HepG2 (cell line): ENCODE measurements around the gene CCN6. TPM values are rescaled to one million over a fixed set of nuclear protein-coding genes. Genes with fewer than 3 reads are reported as not detected.
"Not testable (repeated sequence)": the region's sequence is repeated elsewhere in the genome, so short reads cannot be mapped to it uniquely, and the experiment has no call there.

Experiments
- ATAC-seq: fragments of 200-7000 bp; cut with Tn5 transposase; 3 replicates; pipeline ENCODE4 v1.9.1; 2020; ENCODE audit warnings: mild to moderate bottlenecking, moderate library complexity
- BruUV-seq: library from RNA; stranded (reverse); fragments of 400-500 nt; replicated peaks from 2 replicates; lab custom pipeline; 2021; lab: Mats Ljungman, UMichigan
- CTCF ChIA-PET: fragments of 300-600 bp; formaldehyde crosslinking; extraction: SDS; loops from one replicate; lab custom pipeline; 2021; ENCODE audit warnings: low total read pairs, inconsistent platforms, low intra/inter-chr PET ratio; lab: Yijun Ruan, JAX
- POLR2A ChIA-PET: fragments of 350-600 bp; sonication (Branson Sonifier 250); formaldehyde crosslinking; loops from one replicate; lab custom pipeline; 2020; ENCODE audit warnings: antibody characterized with exemption, inconsistent platforms; lab: Yijun Ruan, JAX
- DNase-seq: peaks from one replicate; pipeline ENCODE4 v3.0.0-alpha.2; 2015; ENCODE audit warnings: low spot score
- FAIRE-seq: peaks from 3 replicates; lab custom pipeline; 2011; peaks lifted over from hg19 to GRCh38; lab: Jason Lieb, UNC
- H2AFZ ChIP-seq: one replicate; pipeline ENCODE4 v1.6.1; 2011; ENCODE audit warnings: low read length, inconsistent platforms
- H3K27ac ChIP-seq: fragments of 300-600 bp; 3 replicates; pipeline ENCODE4 v1.8.0; 2011; ENCODE audit warnings: mixed run types, mild to moderate bottlenecking, mixed read lengths, low read length, inconsistent platforms; ENCODE audit not compliant: insufficient read depth; ENCODE audit errors: extremely low read length
- H3K27me3 ChIP-seq, 2 experiments: fragments of 200-600 bp in 1 of 2; 2 replicates in 1 of 2; 3 replicates in 1 of 2; pipeline versions ENCODE4 v1.6.0 to v1.8.0; 2011; ENCODE audit warnings: low read length in 2 of 2, mild to moderate bottlenecking in 2 of 2, moderate library complexity in 2 of 2, inconsistent platforms in 1 of 2; ENCODE audit not compliant: insufficient read depth in 2 of 2, control insufficient read depth in 1 of 2
- H3K36me3 ChIP-seq, 2 experiments: fragments of 200-600 bp in 1 of 2; replicated peaks in 1 of 2; 2 replicates in 1 of 2; 3 replicates in 1 of 2; pipeline versions ENCODE4 v1.5.1 to v1.8.0; 2011; ENCODE audit warnings: low read length in 2 of 2, inconsistent platforms in 1 of 2; ENCODE audit not compliant: insufficient read depth in 2 of 2, control insufficient read depth in 1 of 2
- H3K4me1 ChIP-seq: 2 replicates; pipeline ENCODE4 v1.5.1; 2012; ENCODE audit warnings: low read length, inconsistent platforms; ENCODE audit not compliant: insufficient read depth
- H3K4me2 ChIP-seq: 2 replicates; pipeline ENCODE4 v1.6.0; 2011; ENCODE audit warnings: low read depth, low read length, inconsistent platforms
- H3K4me3 ChIP-seq, 3 experiments: fragments of 200-600 bp in 1 of 3; sonication (generic), shearing (Covaris generic) in 1 of 3; replicated peaks in 1 of 3; 2 replicates each; pipeline ENCODE4 v1.5.1; 2011 to 2016; ENCODE audit warnings: low read length in 3 of 3, inconsistent platforms in 2 of 3, low read depth in 2 of 3, mild to moderate bottlenecking in 2 of 3, control low read depth in 1 of 3, mixed read lengths in 1 of 3; ENCODE audit not compliant: insufficient read depth in 1 of 3
- H3K79me2 ChIP-seq: one replicate; pipeline ENCODE4 v1.6.1; 2011; ENCODE audit warnings: low read length, inconsistent platforms; ENCODE audit not compliant: insufficient read depth
- H3K9ac ChIP-seq: 2 replicates; pipeline ENCODE4 v1.6.0; 2011; ENCODE audit warnings: mild to moderate bottlenecking, low read depth, low read length, inconsistent platforms; ENCODE audit not compliant: insufficient read depth
- H3K9me3 ChIP-seq: 2 replicates; pipeline ENCODE4 v1.5.1; 2012; ENCODE audit warnings: mild to moderate bottlenecking, low read length
- H4K20me1 ChIP-seq: 2 replicates; pipeline ENCODE4 v1.6.0; 2011; ENCODE audit warnings: inconsistent platforms, mild to moderate bottlenecking, low read length, moderate library complexity; ENCODE audit not compliant: insufficient read depth
- EHMT2 ChIP-seq: fragments of 200-600 bp; sonication (generic); IDR thresholded peaks from 2 replicates; pipeline ENCODE4 v1.7.0; 2017; ENCODE audit warnings: antibody characterized with exemption, low read depth, low read length, borderline replicate concordance
- GTF3A ChIP-seq: sonication (generic); formaldehyde crosslinking; conservative IDR thresholded peaks from 2 replicates; pipeline ENCODE4 v1.4.0; 2020; ENCODE audit warnings: mild to moderate bottlenecking, missing genetic modification reagents
- RAD21 ChIP-seq: fragments of 450-650 bp; formaldehyde crosslinking; IDR thresholded peaks from 2 replicates; pipeline ENCODE4 v1.5.0; 2020; ENCODE audit warnings: mild to moderate bottlenecking
- SP140L ChIP-seq: sonication (generic); formaldehyde crosslinking; IDR thresholded peaks from 2 replicates; pipeline ENCODE4 v1.4.0; 2020; ENCODE audit warnings: missing genetic modification reagents, borderline replicate concordance
- SUZ12 ChIP-seq: fragments of 150-350 bp; IDR thresholded peaks from 2 replicates; pipeline ENCODE4 v1.6.1; 2014; ENCODE audit warnings: low read depth, low read length
- ZBTB7A ChIP-seq: sonication (generic); formaldehyde crosslinking; IDR thresholded peaks from 2 replicates; pipeline ENCODE4 v1.8.0; 2022; ENCODE audit warnings: mild to moderate bottlenecking, missing genetic modification reagents
- ZNF333 ChIP-seq: sonication (generic); formaldehyde crosslinking; IDR thresholded peaks from 2 replicates; pipeline ENCODE4 v1.4.0; 2020; ENCODE audit warnings: mild to moderate bottlenecking, missing genetic modification reagents, borderline replicate concordance
- ZNF766 ChIP-seq: sonication (generic); formaldehyde crosslinking; IDR thresholded peaks from 2 replicates; pipeline ENCODE4 v1.5.0; 2020; ENCODE audit warnings: missing genetic modification reagents, borderline replicate concordance
- WGBS: methylation state at CpG from one replicate; pipeline ENCODE4 v1.1.6; 2017; ENCODE audit warnings: low lambda C conversion rate; 5-methylcytosine and 5-hydroxymethylcytosine counted together
- in situ Hi-C: cut with HindIII; loops from 2 replicates; pipeline ENCODE4 v1.10.0; 2017; ENCODE audit warnings: low pct_unique_long_range_greater_than_20kb; ENCODE audit not compliant: extremely low pct_ligation_motif_present
- intact Hi-C: fragments of 100-400 bp; cut with micrococcal nuclease; formaldehyde crosslinking; loops from one replicate; pipeline ENCODE4 v1.10.0; 2022; ENCODE audit not compliant: unreplicated experiment
- polyA plus RNA-seq, 8 experiments: library from polyadenylated mRNA; depleted of rRNA in 3 of 8; stranded (reverse) in 7 of 8; unstranded in 1 of 8; fragments of >200 nt; fragmentation: Illumina TruSeq in 4 of 8; extraction: Trizol in 4 of 8; gene quantifications; 2 replicates each; pipeline versions ENCODE4 v1.2.1 to v1.2.3, GENCODE V29; 2011 to 2016; ENCODE audit warnings: low read depth in 4 of 8, missing spikeins in 1 of 8, mixed read lengths in 1 of 8; ENCODE audit not compliant: insufficient read depth in 1 of 8
- total RNA-seq, 5 experiments: library from RNA; depleted of rRNA; stranded (reverse); fragments of >200 nt; fragmentation: Illumina TruSeq; extraction: Trizol; gene quantifications; 2 replicates each; pipeline ENCODE4 v1.2.3, GENCODE V29; 2016; ENCODE audit warnings: low read depth in 1 of 5
- TF ChIP-seq, protein P1 (sequence below): IDR thresholded peaks from 2 replicates; pipeline ENCODE4 v1.6.1; 2018; ENCODE audit warnings: missing genetic modification reagents, mild to moderate bottlenecking, missing compliant biosample characterization

Gene CCN6
- total and polyA plus RNA-seq, 2 of the 13 experiments (the other 11 are each of a cell fraction or from before 2014, with no cell fraction given), result not detected

DNA sequence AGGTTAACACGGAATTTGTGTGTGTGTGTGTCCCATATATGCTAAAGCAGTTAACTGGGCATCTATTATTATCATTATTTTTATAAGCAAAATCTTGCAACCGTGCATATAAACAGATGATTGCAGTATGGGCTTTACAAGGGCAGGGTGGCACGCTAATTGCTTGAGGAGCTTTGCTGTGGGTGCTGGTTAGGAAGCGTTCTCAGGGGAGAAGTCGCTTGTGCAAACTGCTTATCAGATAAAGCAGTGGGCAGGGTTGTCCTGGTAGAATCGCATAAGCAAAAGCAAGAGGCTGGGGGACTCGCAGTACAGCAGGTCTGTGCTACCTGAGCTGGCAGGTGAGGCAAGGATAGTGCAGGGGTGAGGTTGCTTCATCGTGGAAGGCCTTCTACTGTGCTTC lies 9.7 kb upstream of the CCN6 start:
- H3K9ac ChIP-seq, result no peak overlapping the region
- H3K9me3 ChIP-seq, result no peaks in the 10 kb centered on the region
- intact Hi-C loops (no loop called here), in situ Hi-C loops (no loop called here)
- ATAC-seq (no peak), FAIRE-seq (no peak), DNase-seq (no peak)
- no peaks in the 10 kb centered on the region for H3K36me3 ChIP-seq
- H3K79me2 ChIP-seq, result no peaks in the 10 kb centered on the region
- peaks cover 6% of the 10 kb centered on the region; the same call in 1 of the 2 replicates for H3K4me1 ChIP-seq
- H3K27ac ChIP-seq, result no peak overlapping the region
- H3K27me3 ChIP-seq, result no peaks in the 10 kb centered on the region; a peak in 1 of 5 replicates
- H3K4me3 ChIP-seq, result no peak overlapping the region
- POLR2A ChIA-PET, result no interaction called here
- BruUV-seq, result no TSS peak
- CTCF ChIA-PET, result interaction anchor here (1.3 to 2.8 kb wide), 3 partner anchors 34 to 334 kb away, joined by 6 to 35 read pairs (median 12); no protein-coding TSS in a partner anchor
- no peak overlapping the region for H2AFZ ChIP-seq
- H3K4me2 ChIP-seq, result no peak overlapping the region
- H4K20me1 ChIP-seq, result no peaks in the 10 kb centered on the region
- no peak for TF ChIP-seq GTF3A
- TF ChIP-seq ZNF766, result no peak
- no peak for TF ChIP-seq SP140L
- TF ChIP-seq ZNF333 (CRISPR knock-in tag), result no peak
- TF ChIP-seq RAD21 (CRISPR knock-in tag), result no peak
- TF ChIP-seq EHMT2, result no peak
- 11% methylated on average over 8 of the region's 8 CpGs for WGBS

DNA sequence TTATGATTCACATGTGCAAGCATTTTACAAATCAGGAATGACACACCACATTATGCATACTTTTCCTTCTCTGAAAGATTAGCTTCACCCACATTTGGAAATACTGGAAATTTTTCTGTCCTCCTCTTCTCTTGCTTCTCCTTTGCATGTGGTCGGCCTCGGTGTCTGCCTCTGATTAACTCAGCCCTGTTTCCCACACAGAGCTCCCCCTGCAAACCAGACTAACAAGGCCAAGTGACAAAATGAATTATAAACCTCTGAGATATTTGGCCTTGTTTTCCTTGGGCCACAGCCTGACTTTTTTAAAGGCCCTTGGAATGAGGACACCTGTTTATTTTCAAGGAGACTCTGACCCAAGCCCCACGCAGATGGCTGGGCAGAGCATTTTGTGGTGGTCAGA lies 9.0 kb upstream of the CCN6 start:
- no peak overlapping the region for H3K27ac ChIP-seq
- no peaks in the 10 kb centered on the region for H3K36me3 ChIP-seq
- no peak for ATAC-seq
- H3K4me3 ChIP-seq, result no peak overlapping the region
- H3K4me2 ChIP-seq, result no peak overlapping the region
- POLR2A ChIA-PET, result no interaction called here
- H3K9ac ChIP-seq, result no peak overlapping the region
- no peaks in the 10 kb centered on the region for H3K9me3 ChIP-seq
- no peaks in the 10 kb centered on the region for H4K20me1 ChIP-seq
- CTCF ChIA-PET, result interaction anchor here (2.5 to 2.8 kb wide), 2 partner anchors 34 to 335 kb away, joined by 12 to 35 read pairs; no protein-coding TSS in a partner anchor
- no peaks in the 10 kb centered on the region for H3K79me2 ChIP-seq
- in situ Hi-C loops, result no loop called here
- FAIRE-seq, result no peak
- peaks cover 12% of the 10 kb centered on the region; the same call in 1 of the 2 replicates for H3K4me1 ChIP-seq
- WGBS, result 33% methylated on average over 3 of the region's 3 CpGs
- H3K27me3 ChIP-seq, result no peaks in the 10 kb centered on the region; a peak in 1 of 5 replicates
- no peak for DNase-seq
- intact Hi-C loops, result no loop called here
- no TSS peak for BruUV-seq
- no peak overlapping the region for H2AFZ ChIP-seq
- no peak for TF ChIP-seq ZBTB7A (CRISPR knock-in tag)
- no peak for TF ChIP-seq SUZ12
- TF ChIP-seq, protein P1, sequence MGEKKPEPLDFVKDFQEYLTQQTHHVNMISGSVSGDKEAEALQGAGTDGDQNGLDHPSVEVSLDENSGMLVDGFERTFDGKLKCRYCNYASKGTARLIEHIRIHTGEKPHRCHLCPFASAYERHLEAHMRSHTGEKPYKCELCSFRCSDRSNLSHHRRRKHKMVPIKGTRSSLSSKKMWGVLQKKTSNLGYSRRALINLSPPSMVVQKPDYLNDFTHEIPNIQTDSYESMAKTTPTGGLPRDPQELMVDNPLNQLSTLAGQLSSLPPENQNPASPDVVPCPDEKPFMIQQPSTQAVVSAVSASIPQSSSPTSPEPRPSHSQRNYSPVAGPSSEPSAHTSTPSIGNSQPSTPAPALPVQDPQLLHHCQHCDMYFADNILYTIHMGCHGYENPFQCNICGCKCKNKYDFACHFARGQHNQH (CRISPR knock-in tag), result no peak

DNA sequence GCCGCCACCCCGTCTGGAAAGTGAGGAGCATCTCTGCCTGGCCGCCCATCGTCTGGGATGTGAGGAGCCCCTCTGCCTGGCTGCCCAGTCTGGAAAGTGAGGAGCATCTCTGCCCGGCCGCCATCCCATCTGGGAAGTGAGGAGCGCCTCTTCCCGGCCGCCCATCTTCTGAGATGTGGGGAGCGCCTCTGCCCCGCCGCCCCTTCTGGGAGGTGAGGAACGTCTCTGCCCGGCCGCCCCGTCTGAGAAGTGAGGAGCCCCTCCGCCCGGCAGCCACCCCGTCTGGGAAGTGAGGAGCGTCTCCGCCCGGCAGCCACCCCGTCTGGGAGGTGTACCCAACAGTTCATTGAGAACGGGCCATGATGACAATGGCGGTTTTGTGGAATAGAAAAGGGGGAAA lies 6.4 kb upstream of the CCN6 start:
- H3K9me3 ChIP-seq, POLR2A ChIA-PET, ATAC-seq, H3K27ac ChIP-seq, H2AFZ ChIP-seq, H3K9ac ChIP-seq, DNase-seq, H3K4me2 ChIP-seq, FAIRE-seq, BruUV-seq, H3K36me3 ChIP-seq, in situ Hi-C loops, H3K79me2 ChIP-seq, intact Hi-C loops, H4K20me1 ChIP-seq, H3K4me3 ChIP-seq, H3K27me3 ChIP-seq, CTCF ChIA-PET: not testable (repeated sequence)
- peaks cover 12% of the 10 kb centered on the region; the same call in 1 of the 2 replicates for H3K4me1 ChIP-seq
- 71% methylated on average over 14 of the region's 25 CpGs for WGBS
